ENCODE measurements around the gene ARRB1. TPM values are rescaled to one million over a fixed set of nuclear protein-coding genes. Genes with fewer than 3 reads are reported as not detected.
A peak's percentile ranks its signal among the peaks of the same experiment; 100 is the strongest.

ARRB1 gene
- total and polyA plus RNA-seq, 9 of the 15 experiments (the other 6 are each of a cell fraction or from before 2014, with no cell fraction given), result 6.6 to 45.4 (median 28.5) TPM

- Histone ChIP-seq H3K4me1 (replicated peaks in 1 of 2; ENCODE audit: control insufficient read depth in 2 of 2, insufficient read depth in 2 of 2, low read length in 2 of 2) (peaks cover 15 to 19% of the 10 kb centered on the region in 2 experiments), H3K9me1 (ENCODE audit: control insufficient read depth, insufficient read depth, low read length) (no peaks in the 10 kb centered on the region), H3K9me3 (replicated peaks; ENCODE audit: control insufficient read depth, insufficient read depth, low read depth, low read length) (no peaks in the 10 kb centered on the region), H2AFZ (ENCODE audit: low read depth, low read length) (no peak overlapping the region), H3K79me2 (ENCODE audit: control insufficient read depth, insufficient read depth, low read length) (no peaks in the 10 kb centered on the region), H4K20me1 (replicated peaks; ENCODE audit: control insufficient read depth, insufficient read depth, low read length) (no peaks in the 10 kb centered on the region), H3K27ac (ENCODE audit: extremely low read depth, low read depth, low read length) (no peak overlapping the region), H3K36me3 (ENCODE audit: control insufficient read depth, insufficient read depth, low read length) (no peaks in the 10 kb centered on the region), H3K27me3 (ENCODE audit: control insufficient read depth in 2 of 2, insufficient read depth in 2 of 2, low read length in 2 of 2) (no peaks in the 10 kb centered on the region), H3K4me3 (no peak overlapping the region), H3K9ac (ENCODE audit: insufficient read depth in 1 of 2, low read depth in 2 of 2, low read length in 2 of 2) (peak overlapping the region in 1 of 2 experiments; percentile 77; a peak in 1 of 4 replicates), H3K4me2 (ENCODE audit: insufficient read depth, low read length) (no peak overlapping the region)
- CTCF ChIA-PET (ENCODE audit: low intra/inter-chr PET ratio), result no interaction called here
- BruUV-seq (replicated peaks), result no TSS peak
- POLR2A ChIA-PET, result interaction anchor here (0.6 to 1.1 kb wide), 2 partner anchors 12 to 426 kb away, joined by 3 to 5 read pairs; no protein-coding TSS in a partner anchor
- intact Hi-C loops (cut with micrococcal nuclease), result loop anchor here (2.0 kb wide), 1 partner anchor 47 kb away; no protein-coding TSS in a partner anchor
- no peak for FAIRE-seq
- no peak for TF ChIP-seq ELK1 (CRISPR knock-in tag; IDR thresholded peaks at IDR 0.05)
- no peak for TF ChIP-seq BMI1 (IDR thresholded peaks at IDR 0.05; ENCODE audit: low read length)
- TF ChIP-seq ZNF586 (CRISPR knock-in tag; conservative IDR thresholded peaks at IDR 0.05), result no peak
- TF ChIP-seq USF1 (CRISPR knock-in tag; IDR thresholded peaks at IDR 0.05), result no peak
- no peak for TF ChIP-seq ELF2 (CRISPR knock-in tag; IDR thresholded peaks at IDR 0.05)
- TF ChIP-seq SNIP1 (IDR thresholded peaks at IDR 0.05; ENCODE audit: low read depth), result no peak
- no peak for TF ChIP-seq HES1 (IDR thresholded peaks at IDR 0.05; ENCODE audit: low read depth)
- no peak for TF ChIP-seq BCL6 (CRISPR knock-in tag; IDR thresholded peaks at IDR 0.05)
- TF ChIP-seq MYNN (IDR thresholded peaks at IDR 0.05), result no peak
- no peak for TF ChIP-seq MYNN (CRISPR knock-in tag; IDR thresholded peaks at IDR 0.05)
- TF ChIP-seq RAD21 (CRISPR knock-in tag; conservative IDR thresholded peaks at IDR 0.05 in 1 of 2, IDR thresholded peaks at IDR 0.05 in 1 of 2), result no peak
- no peak for TF ChIP-seq ZEB2 (IDR thresholded peaks at IDR 0.05)
- no peak for TF ChIP-seq GTF2E2 (tag; IDR thresholded peaks at IDR 0.05)
- no peak for TF ChIP-seq ZNF124 (CRISPR knock-in tag; IDR thresholded peaks at IDR 0.05)
- no peak for TF ChIP-seq PYGO2 (tag; IDR thresholded peaks at IDR 0.05)
- no peak for TF ChIP-seq ATF6 (CRISPR knock-in tag; IDR thresholded peaks at IDR 0.05)
- TF ChIP-seq BRD4 (IDR thresholded peaks at IDR 0.05), result no peak
- no peak for TF ChIP-seq TAL1 (IDR thresholded peaks at IDR 0.05)
- no peak for DNase-seq (ENCODE audit: extremely low read depth in 1 of 4, low spot score in 3 of 4)
- ATAC-seq, result no peak
- in situ Hi-C loops (cut with MboI), result no loop called here
- 68% methylated on average over 8 of the region's 8 CpGs for WGBS (ENCODE audit: insufficient coverage, low coverage, missing lambda C conversion rate)
These were observed 24.2 kb upstream of the ARRB1 start for GRCh38 chr11:75375626-75376025.
